ENCODE results near the gene CSNK1E. TPM values are rescaled to one million over a fixed set of nuclear protein-coding genes. Genes with fewer than 3 reads are reported as not detected.

The CSNK1E gene
- 89.1 and 123 TPM in 2 replicates for total RNA-seq

GRCh38 chr22:38317122-38317994, at the start of gene CSNK1E:
Gene CSNK1E, minus strand, starts transcription at chr22:38317433. Its CDS starts 3,276 bp downstream, at chr22:38314157.

GRCh38 chr22:38272373-38273134, 44.7 kb downstream of the CSNK1E start, which contains the start of gene TMEM184B:
Gene TMEM184B, minus strand, starts transcription at chr22:38273010. Its CDS starts 25,049 bp downstream, at chr22:38247961.

Other genes with a start within 250 kb of the CSNK1E start
- gene SLC16A8, start 233.2 kb downstream of the CSNK1E start, total RNA-seq, result 0.25 TPM in 1 of 2 replicates, not detected in the other
- gene BAIAP2L2, start 206.7 kb downstream of the CSNK1E start, total RNA-seq, result 5.1 and 7.2 TPM in 2 replicates
- gene PLA2G6, start 135.6 kb downstream of the CSNK1E start, total RNA-seq, result 8.4 and 17.0 TPM in 2 replicates
- 43.5 and 54.1 TPM in 2 replicates for gene MAFF, start 115.4 kb downstream of the CSNK1E start, total RNA-seq
- 26.0 and 32.6 TPM in 2 replicates for gene TMEM184B, start 44.4 kb downstream of the CSNK1E start, total RNA-seq
- not detected in 2 replicates for gene KCNJ4, start 137.8 kb upstream of the CSNK1E start, total RNA-seq
- gene KDELR3, start 150.7 kb upstream of the CSNK1E start, total RNA-seq, result 78.1 and 98.8 TPM in 2 replicates
- 412 and 413 TPM in 2 replicates for gene DDX17, start 188.9 kb upstream of the CSNK1E start, total RNA-seq

Data from uterine smooth muscle cell (primary cell).